GM18861 (cell line): ENCODE results near the gene NRARP.
"Not testable (repeated sequence)": the region's sequence is repeated elsewhere in the genome, so short reads cannot be mapped to it uniquely, and the experiment has no call there.

Experiments
- ATAC-seq: cut with Tn5 transposase; IDR thresholded peaks from one replicate; pipeline ENCODE4 v1.9.1; 2021; ENCODE audit not compliant: unreplicated experiment

The NRARP gene

GRCh38 chr9:137302118-137302448 is at the start of gene NRARP:
TSS of gene NRARP (minus strand) at chr9:137302271. CDS start at chr9:137301928, 343 bp downstream.
- ATAC-seq = peak; percentile 58

GRCh38 chr9:137350696-137351584 is 48.9 kb upstream of the NRARP start:
- no peak for ATAC-seq

- ATAC-seq = no peak
Observed at GRCh38 chr9:137349471-137350033, 47.5 kb upstream of the NRARP start.

- no peak for ATAC-seq
Observed at GRCh38 chr9:137348769-137349470, 46.8 kb upstream of the NRARP start.

GRCh38 chr9:137347928-137348327 is 45.9 kb upstream of the NRARP start:
- no peak for ATAC-seq

GRCh38 chr9:137342482-137342881 is 40.4 kb upstream of the NRARP start:
- no peak for ATAC-seq

GRCh38 chr9:137341227-137341626 is 39.2 kb upstream of the NRARP start:
- ATAC-seq = no peak

GRCh38 chr9:137339908-137340462 is 37.9 kb upstream of the NRARP start:
- ATAC-seq = not testable (repeated sequence)

- ATAC-seq = no peak
Observed at GRCh38 chr9:137339045-137339907, 37.2 kb upstream of the NRARP start.

GRCh38 chr9:137336735-137337134 is 34.7 kb upstream of the NRARP start:
- ATAC-seq = no peak

- ATAC-seq = no peak
Observed at GRCh38 chr9:137333016-137333671, 31.1 kb upstream of the NRARP start.

GRCh38 chr9:137331929-137332328 is 29.9 kb upstream of the NRARP start:
- ATAC-seq = no peak

- ATAC-seq = no peak
Observed at GRCh38 chr9:137330689-137331088, 28.6 kb upstream of the NRARP start.

GRCh38 chr9:137329590-137329989 is 27.5 kb upstream of the NRARP start:
- not testable (repeated sequence) for ATAC-seq

GRCh38 chr9:137327641-137328550 is 25.8 kb upstream of the NRARP start:
- ATAC-seq = not testable (repeated sequence)

GRCh38 chr9:137326445-137327065 is 24.5 kb upstream of the NRARP start:
- no peak for ATAC-seq

- ATAC-seq = no peak
Observed at GRCh38 chr9:137325799-137326198, 23.7 kb upstream of the NRARP start.

- ATAC-seq = no peak
Observed at GRCh38 chr9:137325124-137325523, 23.1 kb upstream of the NRARP start.
